WTC11 (cell line): ENCODE measurements around the gene NUDT14. TPM values are rescaled to one million over a fixed set of nuclear protein-coding genes. Genes with fewer than 3 reads are reported as not detected.

Experiments
- ATAC-seq: fragments of 200-7000 bp; cut with Tn5 transposase; 2 replicates; pipeline ENCODE4 v1.10.0; 2021; ENCODE audit warnings: mild to moderate bottlenecking, moderate library complexity
- CTCF ChIA-PET: fragments of 300-600 bp; sonication (Branson Sonifier 250); formaldehyde crosslinking; loops from one replicate; lab custom pipeline; 2021; ENCODE audit warnings: antibody characterized with exemption; lab: Charles Lee
- POLR2A ChIA-PET: fragments of 350-600 bp; sonication (Branson Sonifier 250); formaldehyde crosslinking; loops from one replicate; lab custom pipeline; 2021; ENCODE audit warnings: antibody characterized with exemption; lab: Charles Lee
- DNase-seq: peaks from one replicate; pipeline ENCODE4 v3.0.0; 2021; ENCODE audit warnings: low spot score
- H3K27ac Mint-ChIP-seq: 2 replicates; pipeline ENCODE4 v1.8.0; 2021; ENCODE audit warnings: mixed read lengths
- H3K27me3 Mint-ChIP-seq: 2 replicates; pipeline ENCODE4 v1.8.0; 2021; ENCODE audit warnings: low read depth, mild to moderate bottlenecking, moderate library complexity, mixed read lengths
- H3K36me3 Mint-ChIP-seq: 2 replicates; pipeline ENCODE4 v1.8.0; 2021; ENCODE audit warnings: mixed read lengths
- H3K4me1 Mint-ChIP-seq: 2 replicates; pipeline ENCODE4 v1.8.0; 2022; ENCODE audit warnings: mixed read lengths
- H3K4me3 Mint-ChIP-seq: 2 replicates; pipeline ENCODE4 v1.8.0; 2021; ENCODE audit warnings: mild to moderate bottlenecking, moderate library complexity, mixed read lengths
- H3K9me3 Mint-ChIP-seq: 2 replicates; pipeline ENCODE4 v1.8.0; 2021; ENCODE audit warnings: mixed read lengths
- AFF4 ChIP-seq: sonication (generic); formaldehyde crosslinking; IDR thresholded peaks from 2 replicates; pipeline ENCODE4 v1.8.1; 2023; ENCODE audit warnings: mild to moderate bottlenecking, missing genetic modification reagents, borderline replicate concordance
- ATF2 ChIP-seq: sonication (generic); formaldehyde crosslinking; IDR thresholded peaks from 2 replicates; pipeline ENCODE4 v1.8.1; 2022; ENCODE audit warnings: low read depth, missing genetic modification reagents, borderline replicate concordance
- ELF4 ChIP-seq: sonication (generic); formaldehyde crosslinking; IDR thresholded peaks from 2 replicates; pipeline ENCODE4 v1.8.1; 2022; ENCODE audit warnings: low read depth, mild to moderate bottlenecking, moderate library complexity, missing genetic modification reagents
- EMX1 ChIP-seq: fragments of 250-450 bp; sonication (Bioruptor Pico); IDR thresholded peaks from 2 replicates; pipeline ENCODE4 v1.8.0; 2021; ENCODE audit warnings: mild to moderate bottlenecking
- FOXJ3 ChIP-seq: sonication (generic); formaldehyde crosslinking; IDR thresholded peaks from 2 replicates; pipeline ENCODE4 v1.9.0; 2021; ENCODE audit warnings: missing genetic modification reagents, mild to moderate bottlenecking, borderline replicate concordance
- GTF2I ChIP-seq: fragments of 250-450 bp; sonication (Bioruptor Pico); conservative IDR thresholded peaks from 2 replicates; pipeline ENCODE4 v1.4.0; 2021; ENCODE audit warnings: mild to moderate bottlenecking
- HMGXB4 ChIP-seq: sonication (generic); formaldehyde crosslinking; IDR thresholded peaks from 2 replicates; pipeline ENCODE4 v1.8.1; 2023; ENCODE audit warnings: mild to moderate bottlenecking, moderate library complexity, missing genetic modification reagents
- JAZF1 ChIP-seq: fragments of 250-450 bp; sonication (Bioruptor Pico); IDR thresholded peaks from 2 replicates; pipeline ENCODE4 v1.9.0; 2021; ENCODE audit warnings: moderate library complexity, mild to moderate bottlenecking, inconsistent platforms
- MLX ChIP-seq: sonication (generic); formaldehyde crosslinking; IDR thresholded peaks from 2 replicates; pipeline ENCODE4 v1.8.1; 2023; ENCODE audit warnings: mild to moderate bottlenecking, missing genetic modification reagents, moderate library complexity
- NR1H2 ChIP-seq: sonication (generic); formaldehyde crosslinking; IDR thresholded peaks from 2 replicates; pipeline ENCODE4 v1.9.0; 2021; ENCODE audit warnings: mild to moderate bottlenecking, moderate library complexity, missing genetic modification reagents
- STAT6 ChIP-seq: sonication (generic); formaldehyde crosslinking; conservative IDR thresholded peaks from 2 replicates; pipeline ENCODE4 v1.8.1; 2023; ENCODE audit warnings: mild to moderate bottlenecking, low read depth, missing genetic modification reagents, moderate library complexity
- TEAD1 ChIP-seq: sonication (generic); formaldehyde crosslinking; IDR thresholded peaks from 2 replicates; pipeline ENCODE4 v1.8.0; 2022; ENCODE audit warnings: mild to moderate bottlenecking, missing genetic modification reagents
- ZBTB21 ChIP-seq: sonication (generic); formaldehyde crosslinking; IDR thresholded peaks from 2 replicates; pipeline ENCODE4 v1.8.1; 2023; ENCODE audit warnings: mild to moderate bottlenecking, missing genetic modification reagents, borderline replicate concordance
- ZNF263 ChIP-seq: sonication (generic); formaldehyde crosslinking; IDR thresholded peaks from 2 replicates; pipeline ENCODE4 v1.8.1; 2022; ENCODE audit warnings: low read depth, mild to moderate bottlenecking, moderate library complexity, missing genetic modification reagents
- ZNF281 ChIP-seq: sonication (generic); formaldehyde crosslinking; IDR thresholded peaks from 2 replicates; pipeline ENCODE4 v1.8.0; 2023; ENCODE audit warnings: mild to moderate bottlenecking, missing genetic modification reagents
- ZNF532 ChIP-seq: fragments of 250-450 bp; sonication (Bioruptor Pico); IDR thresholded peaks from 2 replicates; pipeline ENCODE4 v1.9.0; 2021; ENCODE audit warnings: mild to moderate bottlenecking, borderline replicate concordance
- ZSCAN18 ChIP-seq: fragments of 250-450 bp; sonication (Bioruptor Pico); IDR thresholded peaks from 2 replicates; pipeline ENCODE4 v2.1.2; 2022; ENCODE audit warnings: mild to moderate bottlenecking, moderate library complexity
- total RNA-seq: library from RNA; stranded (reverse); gene quantifications from 3 replicates; pipeline ENCODE4 v1.2.3, GENCODE V29; 2021

NUDT14 gene
- total RNA-seq, 1 experiment from 2014 or later, result 35.4 TPM

- Mint-ChIP-seq H3K27ac (no peak overlapping the region; the same call in 1 of the 2 replicates), H3K9me3 (no peaks in the 10 kb centered on the region), H3K27me3 (no peaks in the 10 kb centered on the region), H3K4me3 (no peak overlapping the region), H3K36me3 (peaks cover 22% of the 10 kb centered on the region), H3K4me1 (no peaks in the 10 kb centered on the region)
- no peak for DNase-seq
- TF ChIP-seq ZBTB21 (CRISPR knock-in tag) (no peak), ATF2 (CRISPR knock-in tag) (no peak), ZNF263 (CRISPR knock-in tag) (no peak), ZNF281 (CRISPR knock-in tag) (no peak), ELF4 (CRISPR knock-in tag) (no peak), TEAD1 (no peak), ZNF532 (CRISPR knock-in tag) (no peak), MLX (no peak), JAZF1 (no peak), STAT6 (CRISPR knock-in tag) (no peak), AFF4 (CRISPR knock-in tag) (no peak), FOXJ3 (CRISPR knock-in tag) (no peak), GTF2I (CRISPR knock-in tag) (no peak), NR1H2 (CRISPR knock-in tag) (no peak), HMGXB4 (CRISPR knock-in tag) (no peak), ZSCAN18 (CRISPR knock-in tag) (no peak), EMX1 (CRISPR knock-in tag) (no peak)
- ChIA-PET POLR2A (interaction anchor here (1.0 kb wide), 1 partner anchor 9 kb away, joined by 4 read pairs; no protein-coding TSS in a partner anchor), CTCF (no interaction called here)
- ATAC-seq, result no peak
Observed at GRCh38 chr14:105223260-105223659, 42.1 kb upstream of the NUDT14 start.
